ENCODE measurements around the gene ZBTB8B.

DNA sequence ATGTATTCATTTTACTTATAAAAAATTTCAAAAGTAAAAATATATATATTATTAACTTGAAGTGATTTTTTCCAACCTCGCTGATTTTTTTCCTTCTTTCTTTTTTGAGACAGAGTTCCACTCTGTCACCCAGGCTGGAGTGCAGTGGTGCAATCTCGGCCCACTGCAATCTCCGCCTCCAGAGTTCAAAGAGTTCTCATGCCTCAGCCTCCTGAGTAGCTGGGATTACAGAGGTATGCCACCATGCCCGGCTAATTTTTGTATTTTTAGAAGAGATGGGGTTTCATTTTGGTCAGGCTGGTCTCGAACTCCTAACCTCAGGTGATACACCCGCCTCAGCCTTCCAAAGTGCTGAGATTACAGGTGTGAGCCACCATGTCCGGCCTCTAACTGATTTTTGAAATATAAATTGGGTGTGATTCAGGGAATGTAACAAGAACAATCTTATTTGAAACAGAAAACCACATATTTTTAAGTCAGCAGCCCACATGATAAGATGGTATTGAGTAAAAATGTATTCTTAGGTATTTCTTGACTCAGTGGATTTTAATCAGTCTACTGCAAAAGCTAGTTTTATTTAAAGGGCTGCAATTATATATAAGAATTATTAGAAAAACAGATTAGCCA lies 30.0 kb downstream of the ZBTB8B start:
- no peak for TF ChIP-seq POLR2A (IDR thresholded peaks at IDR 0.05; ENCODE audit: low read depth, low read length)
- TF ChIP-seq TAF1 (IDR thresholded peaks at IDR 0.05; ENCODE audit: low read depth, low read length) = no peak
- TF ChIP-seq POLR2AphosphoS5 (IDR thresholded peaks at IDR 0.05; ENCODE audit: low read depth, low read length) = no peak
- no peak for TF ChIP-seq POU2F2 (IDR thresholded peaks at IDR 0.05; ENCODE audit: low read depth, low read length)
- TF ChIP-seq SPI1 (IDR thresholded peaks at IDR 0.05; ENCODE audit: low read depth, low read length) = no peak
